Measurements from ENCODE around the gene TEX264. TPM values are rescaled to one million over a fixed set of nuclear protein-coding genes. Genes with fewer than 3 reads are reported as not detected.

Gene TEX264
- total and polyA plus RNA-seq, 10 donors = 29.8 to 73.1 (median 53.9) TPM

- intact Hi-C loops (cut with DNase I; ENCODE audit: low total_unique reads) = no loop called here
- TF ChIP-seq CTCF (IDR thresholded peaks at IDR 0.05 in 8 of 11, conservative IDR thresholded peaks at IDR 0.05 in 3 of 11) (no peak), POLR2AphosphoS5 (IDR thresholded peaks at IDR 0.05) (no peak), POLR2A (IDR thresholded peaks at IDR 0.05) (no peak)
- Histone ChIP-seq H3K4me1 (peaks cover 0 to 2% (median 0%) of the 10 kb centered on the region in 6 donors), H3K27me3 (replicated peaks in 1 of 7) (peaks cover 0 to 18% (median 0%) of the 10 kb centered on the region in 7 donors), H3K4me3 (no peak overlapping the region), H3K36me3 (no peaks in the 10 kb centered on the region), H3K27ac (no peak overlapping the region), H3K9me3 (no peaks in the 10 kb centered on the region)
- WGBS, 5 donors = 65 to 92% (median 85%) methylated on average over 4 of the region's 4 CpGs
- no peak for DNase-seq
Measured at GRCh38 chr3:51733859-51734571, 63.0 kb downstream of the TEX264 start.

- peaks cover 0 to 18% (median 0%) of the 10 kb centered on the region in 7 donors for H3K27me3 ChIP-seq (replicated peaks in 1 of 7)
- no peak for DNase-seq
- H3K9me3 ChIP-seq = no peaks in the 10 kb centered on the region
- intact Hi-C loops (cut with DNase I; ENCODE audit: low total_unique reads) = no loop called here
- peaks cover 0 to 5% (median 0%) of the 10 kb centered on the region in 6 donors for H3K4me1 ChIP-seq
- no peaks in the 10 kb centered on the region for H3K36me3 ChIP-seq
- WGBS, 5 donors = 27 to 48% (median 39%) methylated on average over 3 of the region's 3 CpGs
- no peak overlapping the region for H3K27ac ChIP-seq
- TF ChIP-seq POLR2A (IDR thresholded peaks at IDR 0.05) = no peak
- TF ChIP-seq CTCF (IDR thresholded peaks at IDR 0.05 in 8 of 11, conservative IDR thresholded peaks at IDR 0.05 in 3 of 11) = no peak
- no peak for TF ChIP-seq POLR2AphosphoS5 (IDR thresholded peaks at IDR 0.05)
- no peak overlapping the region for H3K4me3 ChIP-seq
Measured at GRCh38 chr3:51734572-51734907, 63.5 kb downstream of the TEX264 start.

- H3K9me3 ChIP-seq = no peaks in the 10 kb centered on the region
- no peak overlapping the region for H3K4me3 ChIP-seq
- intact Hi-C loops (cut with DNase I; ENCODE audit: low total_unique reads) = no loop called here
- no peak overlapping the region for H3K27ac ChIP-seq
- H3K36me3 ChIP-seq = no peaks in the 10 kb centered on the region
- DNase-seq = no peak
- peaks cover 0 to 18% (median 0%) of the 10 kb centered on the region in 7 donors for H3K27me3 ChIP-seq (replicated peaks in 1 of 7)
- peaks cover 0 to 5% (median 0%) of the 10 kb centered on the region in 6 donors for H3K4me1 ChIP-seq
- no peak for TF ChIP-seq POLR2AphosphoS5 (IDR thresholded peaks at IDR 0.05)
- no peak for TF ChIP-seq CTCF (IDR thresholded peaks at IDR 0.05 in 8 of 11, conservative IDR thresholded peaks at IDR 0.05 in 3 of 11)
- no peak for TF ChIP-seq POLR2A (IDR thresholded peaks at IDR 0.05)
- 58 to 89% (median 82%) methylated on average over 3 of the region's 3 CpGs for WGBS, 5 donors
Measured at GRCh38 chr3:51735039-51735438, 64.0 kb downstream of the TEX264 start.

GRCh38 chr3:51735950-51736349 is 64.9 kb downstream of the TEX264 start:
- intact Hi-C loops (cut with DNase I; ENCODE audit: low total_unique reads) = no loop called here
- H3K9me3 ChIP-seq = no peaks in the 10 kb centered on the region
- H3K27me3 ChIP-seq (replicated peaks in 1 of 7) = peaks cover 0 to 18% (median 0%) of the 10 kb centered on the region in 7 donors
- H3K27ac ChIP-seq = no peak overlapping the region
- H3K4me1 ChIP-seq = peaks cover 0 to 5% (median 0%) of the 10 kb centered on the region in 6 donors
- 53 to 77% (median 72%) methylated on average over 2 of the region's 2 CpGs for WGBS, 5 donors
- no peak for DNase-seq
- no peak overlapping the region for H3K4me3 ChIP-seq
- TF ChIP-seq POLR2A (IDR thresholded peaks at IDR 0.05) (no peak), CTCF (IDR thresholded peaks at IDR 0.05 in 8 of 11, conservative IDR thresholded peaks at IDR 0.05 in 3 of 11) (no peak), POLR2AphosphoS5 (IDR thresholded peaks at IDR 0.05) (no peak)
- no peaks in the 10 kb centered on the region for H3K36me3 ChIP-seq
